CD4-positive, CD25-positive, alpha-beta regulatory T cell (primary cell): Measurements from ENCODE around the gene NCKAP1. TPM values are rescaled to one million over a fixed set of nuclear protein-coding genes. Genes with fewer than 3 reads are reported as not detected.
"Not testable (repeated sequence)": the region's sequence is repeated elsewhere in the genome, so short reads cannot be mapped to it uniquely, and the experiment has no call there.

Experiments used
- ATAC-seq, 2 donors: fragments of 150-1000 bp; cut with Tn5 transposase; one replicate each; pipeline ENCODE4 v1.10.0; 2021; ENCODE audit warnings: low read depth in 2 of 2, moderate number of reproducible peaks in 2 of 2, moderate library complexity in 1 of 2
- DNase-seq, 3 donors: peaks; one replicate each; pipeline versions ENCODE4 v3.0.0 to v3.0.0-alpha.2; 2012 to 2022; ENCODE audit warnings: mixed read lengths in 1 of 3
- H3K27ac ChIP-seq: one replicate; pipeline ENCODE4 v1.7.0; 2013; ENCODE audit warnings: mild to moderate bottlenecking, low read length; ENCODE audit not compliant: insufficient read depth, poor library complexity, severe bottlenecking
- H3K27me3 ChIP-seq: one replicate; pipeline ENCODE4 v1.7.0; 2013; ENCODE audit warnings: low read length; ENCODE audit not compliant: control insufficient read depth, insufficient read depth
- H3K36me3 ChIP-seq: one replicate; pipeline ENCODE4 v1.7.0; 2013; ENCODE audit warnings: mild to moderate bottlenecking, low read length, moderate library complexity; ENCODE audit not compliant: control insufficient read depth, insufficient read depth
- H3K4me1 ChIP-seq: 2 replicates; pipeline ENCODE4 v1.7.0; 2013; ENCODE audit warnings: mild to moderate bottlenecking, low read length; ENCODE audit not compliant: insufficient read depth, control insufficient read depth, poor library complexity, severe bottlenecking
- H3K4me3 ChIP-seq: one replicate; pipeline ENCODE4 v1.7.0; 2013; ENCODE audit warnings: low read depth, mild to moderate bottlenecking, low read length, moderate library complexity
- H3K9me3 ChIP-seq, 2 experiments: 1 replicate in 1 of 2; 2 replicates in 1 of 2; pipeline ENCODE4 v1.7.0; 2013; ENCODE audit warnings: low read length in 2 of 2, mild to moderate bottlenecking in 1 of 2, moderate library complexity in 1 of 2; ENCODE audit not compliant: control insufficient read depth in 2 of 2
- H3K27ac Mint-ChIP-seq, 3 donors: one replicate each; pipeline ENCODE4 v1.8.0; 2020 to 2022; ENCODE audit warnings: mild to moderate bottlenecking in 3 of 3, mixed read lengths in 3 of 3, moderate library complexity in 2 of 3
- H3K27me3 Mint-ChIP-seq: one replicate; pipeline ENCODE4 v1.8.0; 2022; ENCODE audit warnings: mild to moderate bottlenecking, mixed read lengths
- H3K36me3 Mint-ChIP-seq: one replicate; pipeline ENCODE4 v1.8.0; 2020; ENCODE audit warnings: mixed read lengths
- H3K4me1 Mint-ChIP-seq, 4 donors: one replicate each; pipeline ENCODE4 v1.8.0; 2020 to 2022; ENCODE audit warnings: mixed read lengths in 4 of 4, mild to moderate bottlenecking in 1 of 4
- H3K4me3 Mint-ChIP-seq, 4 donors: one replicate each; pipeline ENCODE4 v1.8.0; 2020 to 2022; ENCODE audit warnings: mild to moderate bottlenecking in 4 of 4, mixed read lengths in 4 of 4, moderate library complexity in 3 of 4
- H3K9me3 Mint-ChIP-seq, 7 donors: one replicate each; pipeline ENCODE4 v1.8.0; 2020 to 2022; ENCODE audit warnings: mixed read lengths in 7 of 7, mild to moderate bottlenecking in 3 of 7, moderate library complexity in 2 of 7
- polyA plus RNA-seq, 4 donors: library from polyadenylated mRNA; unstranded; fragments of 300-500 nt; fragmentation: Illumina TruSeq; gene quantifications; one replicate each; pipeline ENCODE4 v1.2.3, GENCODE V29; 2021
- total RNA-seq: library from RNA; stranded (reverse); gene quantifications from one replicate; pipeline ENCODE4 v1.2.3, GENCODE V29; 2022

NCKAP1 gene
- total and polyA plus RNA-seq, 5 donors from 2014 or later: 0.64 to 5.7 (median 1.1) TPM

- no peak for ATAC-seq
These were observed 11.2 kb upstream of the NCKAP1 start for GRCh38 chr2:183049420-183049819.

GRCh38 chr2:183047486-183048125 is 9.3 kb upstream of the NCKAP1 start:
- not testable (repeated sequence) for H3K4me1 ChIP-seq, H3K4me3 ChIP-seq, ATAC-seq, H3K36me3 ChIP-seq, H3K36me3 Mint-ChIP-seq, H3K9me3 ChIP-seq, H3K4me3 Mint-ChIP-seq, H3K27ac Mint-ChIP-seq, DNase-seq, H3K4me1 Mint-ChIP-seq, H3K27ac ChIP-seq, H3K9me3 Mint-ChIP-seq, H3K27me3 ChIP-seq
- H3K27me3 Mint-ChIP-seq: peaks cover 36% of the 10 kb centered on the region

More at GRCh38 chr2:183049420-183049819, 11.2 kb upstream of the NCKAP1 start:
- H3K4me1 ChIP-seq: no peaks in the 10 kb centered on the region
- no peaks in the 10 kb centered on the region for H3K27me3 ChIP-seq
- H3K4me3 Mint-ChIP-seq: no peak overlapping the region
- H3K27ac ChIP-seq: no peak overlapping the region
- no peaks in the 10 kb centered on the region for H3K36me3 Mint-ChIP-seq
- no peak overlapping the region for H3K27ac Mint-ChIP-seq
- no peak overlapping the region for H3K4me3 ChIP-seq
- no peak for DNase-seq
- H3K36me3 ChIP-seq: no peaks in the 10 kb centered on the region
- H3K9me3 ChIP-seq: peaks cover 0 to 7% of the 10 kb centered on the region in 2 experiments
- H3K4me1 Mint-ChIP-seq: no peaks in the 10 kb centered on the region
- H3K9me3 Mint-ChIP-seq: peaks cover 0 to 3% (median 0%) of the 10 kb centered on the region in 7 donors
- H3K27me3 Mint-ChIP-seq: peaks cover 23% of the 10 kb centered on the region

- not testable (repeated sequence) for H3K27ac ChIP-seq, H3K27ac Mint-ChIP-seq
These were observed 5.3 kb upstream of the NCKAP1 start for GRCh38 chr2:183043580-183043979.

GRCh38 chr2:183040604-183041003 is 2.3 kb upstream of the NCKAP1 start:
- H3K27me3 Mint-ChIP-seq: peaks cover 63% of the 10 kb centered on the region
- H3K4me1 Mint-ChIP-seq: peaks cover 18 to 30% (median 27%) of the 10 kb centered on the region in 4 donors
- no peak overlapping the region for H3K27ac Mint-ChIP-seq
- Histone ChIP-seq H3K4me1 (peaks cover 35% of the 10 kb centered on the region), H3K4me3 (no peak overlapping the region), H3K9me3 (no peaks in the 10 kb centered on the region), H3K27ac (no peak overlapping the region), H3K36me3 (no peaks in the 10 kb centered on the region), H3K27me3 (peaks cover 12% of the 10 kb centered on the region)
- DNase-seq: no peak
- H3K36me3 Mint-ChIP-seq: no peaks in the 10 kb centered on the region
- H3K9me3 Mint-ChIP-seq: peaks cover 0 to 3% (median 0%) of the 10 kb centered on the region in 7 donors
- no peak for ATAC-seq
- H3K4me3 Mint-ChIP-seq: no peak overlapping the region

More at GRCh38 chr2:183043580-183043979, 5.3 kb upstream of the NCKAP1 start:
- not testable (repeated sequence) for H3K36me3 ChIP-seq, H3K27me3 ChIP-seq, H3K9me3 ChIP-seq, H3K4me1 ChIP-seq, H3K9me3 Mint-ChIP-seq, ATAC-seq, DNase-seq, H3K4me3 ChIP-seq, H3K4me3 Mint-ChIP-seq, H3K36me3 Mint-ChIP-seq
- Mint-ChIP-seq H3K4me1 (peaks cover 5 to 12% (median 11%) of the 10 kb centered on the region in 4 donors), H3K27me3 (peaks cover 54% of the 10 kb centered on the region)

DNA sequence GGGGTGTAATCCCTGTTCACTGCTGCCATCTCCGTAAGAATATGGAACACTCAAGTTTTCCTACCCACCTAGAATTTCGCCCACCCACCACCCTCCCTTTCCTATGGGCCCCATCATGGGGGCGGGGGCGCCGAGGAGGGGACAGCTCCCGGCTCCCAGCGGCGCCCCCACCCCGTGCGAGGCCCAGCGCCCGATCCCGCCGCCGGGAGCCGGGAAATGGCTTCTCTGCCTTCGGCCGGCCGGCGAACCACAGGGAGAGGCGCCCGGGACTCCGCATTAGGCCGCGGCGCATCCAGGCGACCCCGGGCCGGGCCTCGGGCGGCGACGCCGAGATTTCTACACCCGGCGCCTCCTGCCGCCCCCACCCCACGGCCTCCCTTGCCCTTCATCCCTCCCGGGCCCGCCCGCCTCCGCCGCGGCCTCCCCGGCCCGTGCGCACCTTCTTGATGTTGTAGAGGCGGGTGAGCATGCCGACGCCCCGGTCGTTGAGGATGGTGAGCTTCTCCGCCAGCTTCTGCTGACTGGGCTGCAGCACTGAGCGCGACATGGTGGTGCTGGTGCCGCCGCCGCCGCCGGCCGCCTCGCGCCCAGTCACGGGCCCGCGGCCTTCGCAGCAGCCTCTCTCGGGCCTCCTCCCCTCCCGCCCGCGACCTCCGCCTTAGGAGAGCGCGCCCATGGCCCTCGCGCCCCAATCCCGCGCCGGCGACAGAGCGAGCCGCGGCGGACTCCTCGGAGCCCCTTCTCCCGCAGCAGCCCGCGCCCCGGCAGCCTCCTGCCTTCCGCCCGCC is 510 bp downstream of the NCKAP1 start:
- Mint-ChIP-seq H3K9me3 (peaks cover 0 to 2% (median 0%) of the 10 kb centered on the region in 7 donors), H3K36me3 (no peaks in the 10 kb centered on the region), H3K4me1 (peaks cover 24 to 34% (median 30%) of the 10 kb centered on the region in 4 donors), H3K27ac (peak overlapping the region in 2 of 3 donors; percentile 39 to 60), H3K4me3 (peak overlapping the region; percentile 23 to 92 (median 86)), H3K27me3 (peaks cover 69% of the 10 kb centered on the region)
- Histone ChIP-seq H3K27me3 (peaks cover 30% of the 10 kb centered on the region), H3K4me1 (peaks cover 35% of the 10 kb centered on the region), H3K27ac (no peak overlapping the region), H3K4me3 (peak overlapping the region; percentile 58), H3K9me3 (no peaks in the 10 kb centered on the region), H3K36me3 (no peaks in the 10 kb centered on the region)
- ATAC-seq (peak; percentile 65 to 66), DNase-seq (peak in 1 of 3 donors; percentile 54)

GRCh38 chr2:183037074-183037552 is 1.1 kb downstream of the NCKAP1 start:
- peak overlapping the region; percentile 23 to 92 (median 86) for H3K4me3 Mint-ChIP-seq
- peak overlapping the region; percentile 58 for H3K4me3 ChIP-seq
- peaks cover 67% of the 10 kb centered on the region for H3K27me3 Mint-ChIP-seq
- H3K27ac Mint-ChIP-seq: peak overlapping the region in 1 of 3 donors; percentile 39
- no peaks in the 10 kb centered on the region for H3K9me3 ChIP-seq
- H3K36me3 Mint-ChIP-seq: no peaks in the 10 kb centered on the region
- ATAC-seq (no peak), DNase-seq (no peak)
- H3K27ac ChIP-seq: no peak overlapping the region
- peaks cover 0 to 2% (median 0%) of the 10 kb centered on the region in 7 donors for H3K9me3 Mint-ChIP-seq
- H3K27me3 ChIP-seq: peaks cover 35% of the 10 kb centered on the region
- H3K4me1 Mint-ChIP-seq: peaks cover 24 to 34% (median 30%) of the 10 kb centered on the region in 4 donors
- H3K4me1 ChIP-seq: peaks cover 35% of the 10 kb centered on the region
- no peaks in the 10 kb centered on the region for H3K36me3 ChIP-seq

- ATAC-seq: no peak
- no peaks in the 10 kb centered on the region for H3K36me3 Mint-ChIP-seq
- H3K9me3 Mint-ChIP-seq: peaks cover 0 to 2% (median 0%) of the 10 kb centered on the region in 7 donors
- Histone ChIP-seq H3K27ac (no peak overlapping the region), H3K9me3 (no peaks in the 10 kb centered on the region), H3K4me1 (peaks cover 35% of the 10 kb centered on the region), H3K36me3 (no peaks in the 10 kb centered on the region), H3K27me3 (peaks cover 38% of the 10 kb centered on the region), H3K4me3 (peak overlapping the region; percentile 58)
- H3K4me1 Mint-ChIP-seq: peaks cover 24 to 34% (median 29%) of the 10 kb centered on the region in 4 donors
- peak in 2 of 3 donors; percentile 35 to 52 for DNase-seq
- peaks cover 67% of the 10 kb centered on the region for H3K27me3 Mint-ChIP-seq
- H3K4me3 Mint-ChIP-seq: peak overlapping the region; percentile 23 to 92 (median 86)
- peak overlapping the region in 1 of 3 donors; percentile 32 for H3K27ac Mint-ChIP-seq
These were observed 2.1 kb downstream of the NCKAP1 start for GRCh38 chr2:183035954-183036669.
